NB4 (cell line): Measurements from ENCODE around the gene TELO2.
"Not testable (repeated sequence)": the region's sequence is repeated elsewhere in the genome, so short reads cannot be mapped to it uniquely, and the experiment has no call there.

ENCODE experiments used
- DNase-seq: peaks from one replicate; pipeline ENCODE4 v3.0.0; 2010; ENCODE audit warnings: low read depth
- H3K4me3 ChIP-seq: one replicate; pipeline ENCODE4 v1.5.1; 2011; ENCODE audit warnings: mild to moderate bottlenecking, low read depth, low read length, moderate library complexity
- MYC ChIP-seq: IDR thresholded peaks from 2 replicates; pipeline ENCODE4 v1.6.1; 2011; ENCODE audit warnings: low read depth, low read length
- POLR2A ChIP-seq: IDR thresholded peaks from 2 replicates; pipeline ENCODE4 v1.6.1; 2011; ENCODE audit warnings: mild to moderate bottlenecking; ENCODE audit not compliant: insufficient read length; ENCODE audit errors: extremely low read depth
- TF ChIP-seq, protein P1 (sequence below): IDR thresholded peaks from 2 replicates; pipeline ENCODE4 v1.6.1; 2011; ENCODE audit warnings: low read depth, low read length
- TF ChIP-seq, protein P2 (sequence below): IDR thresholded peaks from one replicate; pipeline ENCODE4 v1.5.1; 2012; ENCODE audit warnings: low read depth, low read length

Gene TELO2

DNA sequence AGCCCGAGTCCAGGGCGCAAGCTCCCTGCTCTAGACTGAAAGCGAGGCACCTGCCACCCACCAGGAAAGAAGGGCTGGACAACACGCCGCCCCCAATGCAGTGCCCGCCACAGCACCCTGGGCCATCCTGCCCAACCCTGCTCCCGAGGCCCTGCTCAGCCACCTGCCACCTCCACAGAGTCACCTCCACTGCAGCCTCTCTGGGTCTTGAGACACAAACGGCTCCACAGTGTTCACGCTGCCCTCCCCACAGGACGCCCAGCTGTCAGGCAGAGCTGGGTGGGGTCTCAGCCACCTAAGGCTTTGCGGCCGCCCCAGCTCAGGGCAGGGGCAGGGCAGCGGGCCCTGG lies 27.6 kb upstream of the TELO2 start:
- no peak overlapping the region for H3K4me3 ChIP-seq
- DNase-seq: no peak
- TF ChIP-seq MYC: no peak
- TF ChIP-seq, protein P1, sequence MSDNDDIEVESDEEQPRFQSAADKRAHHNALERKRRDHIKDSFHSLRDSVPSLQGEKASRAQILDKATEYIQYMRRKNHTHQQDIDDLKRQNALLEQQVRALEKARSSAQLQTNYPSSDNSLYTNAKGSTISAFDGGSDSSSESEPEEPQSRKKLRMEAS: no peak
- no peak for TF ChIP-seq POLR2A
- TF ChIP-seq, protein P2, sequence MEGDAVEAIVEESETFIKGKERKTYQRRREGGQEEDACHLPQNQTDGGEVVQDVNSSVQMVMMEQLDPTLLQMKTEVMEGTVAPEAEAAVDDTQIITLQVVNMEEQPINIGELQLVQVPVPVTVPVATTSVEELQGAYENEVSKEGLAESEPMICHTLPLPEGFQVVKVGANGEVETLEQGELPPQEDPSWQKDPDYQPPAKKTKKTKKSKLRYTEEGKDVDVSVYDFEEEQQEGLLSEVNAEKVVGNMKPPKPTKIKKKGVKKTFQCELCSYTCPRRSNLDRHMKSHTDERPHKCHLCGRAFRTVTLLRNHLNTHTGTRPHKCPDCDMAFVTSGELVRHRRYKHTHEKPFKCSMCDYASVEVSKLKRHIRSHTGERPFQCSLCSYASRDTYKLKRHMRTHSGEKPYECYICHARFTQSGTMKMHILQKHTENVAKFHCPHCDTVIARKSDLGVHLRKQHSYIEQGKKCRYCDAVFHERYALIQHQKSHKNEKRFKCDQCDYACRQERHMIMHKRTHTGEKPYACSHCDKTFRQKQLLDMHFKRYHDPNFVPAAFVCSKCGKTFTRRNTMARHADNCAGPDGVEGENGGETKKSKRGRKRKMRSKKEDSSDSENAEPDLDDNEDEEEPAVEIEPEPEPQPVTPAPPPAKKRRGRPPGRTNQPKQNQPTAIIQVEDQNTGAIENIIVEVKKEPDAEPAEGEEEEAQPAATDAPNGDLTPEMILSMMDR: no peak

DNA sequence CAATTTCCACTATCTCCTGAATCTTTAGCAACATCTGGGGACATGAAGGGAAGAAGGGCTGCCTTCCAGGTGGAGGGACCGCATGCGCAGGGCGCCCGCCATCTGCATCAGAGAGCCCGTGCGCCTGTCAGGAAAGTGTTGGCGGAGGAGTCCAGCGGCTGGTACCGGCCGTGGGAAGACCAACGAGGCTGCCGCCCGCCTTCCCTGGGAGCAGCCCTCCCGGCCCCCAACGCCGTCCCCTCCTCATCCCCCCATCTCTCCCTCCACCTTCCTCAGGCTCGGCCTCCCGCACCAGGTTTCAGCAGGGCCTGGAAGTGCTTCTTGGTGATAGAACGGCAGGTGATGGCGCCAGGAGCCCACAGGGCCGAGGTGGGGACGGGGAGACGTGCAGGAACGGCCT lies 27.1 kb upstream of the TELO2 start:
- no peak overlapping the region for H3K4me3 ChIP-seq
- TF ChIP-seq, protein P2: no peak
- TF ChIP-seq POLR2A (no peak), MYC (no peak)
- TF ChIP-seq, protein P1: no peak
- no peak for DNase-seq

DNA sequence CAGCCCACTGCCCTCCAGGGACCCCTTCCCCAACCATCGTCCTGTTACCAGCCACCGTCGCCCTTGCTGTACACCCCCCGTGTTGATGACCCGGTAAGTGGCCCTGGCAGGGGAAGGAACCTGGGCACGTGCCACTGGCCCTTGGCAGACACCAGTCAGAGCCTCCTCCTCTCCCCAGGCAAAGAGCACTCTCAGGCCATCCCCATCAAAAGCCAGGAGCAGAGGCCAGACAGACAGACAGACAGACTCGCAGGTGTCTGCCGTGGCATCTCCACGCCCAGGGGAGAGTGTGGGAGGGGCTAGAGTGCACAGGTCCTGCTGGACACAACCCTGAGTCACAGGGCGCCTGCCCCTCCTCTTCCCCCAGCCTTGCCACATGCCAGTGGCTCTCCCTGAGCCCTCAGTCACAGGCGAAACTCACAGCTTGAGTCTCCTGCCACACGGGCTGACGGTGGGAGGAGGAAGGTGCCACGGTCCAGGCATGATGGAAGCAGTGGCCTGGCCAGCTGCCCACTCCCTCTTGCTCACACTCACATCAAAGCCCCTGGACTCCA lies 26.1 kb upstream of the TELO2 start:
- no peak for DNase-seq
- TF ChIP-seq POLR2A: no peak
- TF ChIP-seq, protein P1: no peak
- TF ChIP-seq, protein P2: no peak
- TF ChIP-seq MYC: no peak
- no peak overlapping the region for H3K4me3 ChIP-seq

DNA sequence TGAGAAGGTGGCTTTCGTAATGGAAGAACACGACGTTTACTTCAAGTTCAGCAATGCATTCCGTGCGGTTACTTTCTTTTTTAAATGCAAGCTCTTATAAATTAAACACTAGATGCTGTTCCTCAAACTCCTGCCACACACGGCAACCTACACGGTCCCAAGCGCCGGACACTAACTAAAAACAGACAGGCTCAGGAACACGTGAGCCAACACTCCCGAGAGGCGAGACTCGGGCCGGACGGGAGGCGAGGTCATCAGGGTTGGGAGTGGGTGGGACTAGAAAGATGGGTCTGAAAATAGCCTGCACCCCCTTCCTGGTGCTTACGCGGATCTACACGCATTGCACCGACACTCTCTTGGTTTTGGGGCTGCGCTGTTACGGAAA lies 24.7 kb upstream of the TELO2 start:
- no peak for DNase-seq
- TF ChIP-seq, protein P1: no peak
- TF ChIP-seq MYC: no peak
- TF ChIP-seq POLR2A: no peak
- TF ChIP-seq, protein P2: no peak
- no peak overlapping the region for H3K4me3 ChIP-seq

DNA sequence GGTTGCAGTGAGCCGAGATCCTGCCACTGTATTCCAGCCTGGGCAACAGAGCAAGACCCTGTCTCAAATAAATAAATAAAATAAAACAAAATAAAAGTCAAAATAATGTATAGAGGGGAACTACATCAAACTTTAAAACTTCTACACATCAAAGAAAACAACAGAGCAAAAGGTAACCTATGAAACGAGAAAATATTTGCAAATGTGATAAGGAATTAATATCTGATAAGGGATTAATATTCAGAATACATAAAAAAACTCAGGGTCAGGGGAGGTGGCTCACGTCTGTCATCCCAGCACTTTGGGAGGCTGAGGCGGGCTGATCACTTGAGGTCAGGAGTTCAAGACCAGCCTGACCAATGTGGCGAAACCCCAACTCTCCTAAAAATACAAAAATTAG lies 24.0 kb upstream of the TELO2 start:
- DNase-seq: not testable (repeated sequence)
- H3K4me3 ChIP-seq: peak overlapping the region; percentile 81

DNA sequence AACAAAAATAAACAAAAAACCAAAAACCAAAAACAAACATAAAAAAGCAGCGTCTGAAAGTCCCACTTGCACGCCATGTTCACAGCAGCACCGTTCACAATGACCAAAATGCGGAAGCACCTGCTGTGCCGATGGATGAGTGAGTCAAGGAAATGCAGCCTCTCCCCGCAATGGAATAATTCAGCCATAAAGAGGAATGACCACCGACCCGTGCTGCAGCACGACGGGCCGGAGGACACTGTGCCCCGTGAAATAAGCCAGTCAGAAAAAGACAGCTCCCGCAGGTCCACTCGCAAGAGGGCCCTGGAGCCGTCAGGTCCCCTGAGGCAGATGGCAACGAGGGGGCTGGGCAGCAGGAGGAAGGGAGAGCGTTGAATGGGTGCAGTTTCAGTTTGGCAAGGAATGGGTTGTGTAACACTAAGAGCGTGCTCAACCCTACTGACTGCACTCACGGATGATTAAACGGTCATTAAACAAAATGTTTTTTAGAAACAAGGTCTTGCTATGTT lies 23.4 kb upstream of the TELO2 start:
- peak; percentile 91 for DNase-seq
- peak overlapping the region; percentile 81 for H3K4me3 ChIP-seq
- TF ChIP-seq MYC (peak; percentile 8; the same call in 1 of the 2 replicates), POLR2A (peak; percentile 54)
- TF ChIP-seq, protein P2: no peak
- TF ChIP-seq, protein P1: no peak
